NCI-H1105 (cell line): ENCODE measurements around the gene GSE1.

ENCODE experiments used
- DNase-seq: peaks from one replicate; lab custom pipeline; 2025; lab: John Stamatoyannopoulos, UW

Gene GSE1

DNA sequence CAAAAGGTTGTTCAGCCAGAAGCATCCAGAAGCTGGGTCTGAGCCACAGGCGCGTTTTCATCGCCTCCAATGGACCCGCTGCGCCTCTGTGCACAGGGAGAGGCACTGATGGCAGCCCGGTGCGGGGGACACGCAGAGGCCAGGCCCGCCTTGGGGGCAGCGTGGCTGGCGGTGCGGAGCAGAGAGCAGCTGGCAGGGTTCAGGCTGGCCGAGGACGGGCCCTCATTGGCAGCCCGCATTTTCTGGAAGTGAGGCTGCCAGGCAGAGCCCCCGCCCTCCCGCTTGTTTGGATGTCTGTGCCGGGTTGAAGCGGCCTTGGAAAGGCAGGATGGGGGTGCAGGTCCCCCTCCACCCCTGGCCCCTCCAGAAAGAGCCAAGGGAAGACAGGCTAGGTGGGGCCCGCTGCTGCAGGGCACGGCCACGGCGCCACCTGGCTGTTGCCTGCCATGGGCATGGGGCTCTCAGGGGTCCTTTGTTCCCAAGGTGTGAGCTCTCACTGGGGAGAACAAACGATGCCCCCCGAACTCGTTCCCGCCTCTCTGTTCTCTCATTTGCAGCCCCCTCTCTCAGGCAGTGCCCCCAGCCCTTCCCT lies 18.8 kb downstream of the GSE1 start:
- DNase-seq: no peak

DNA sequence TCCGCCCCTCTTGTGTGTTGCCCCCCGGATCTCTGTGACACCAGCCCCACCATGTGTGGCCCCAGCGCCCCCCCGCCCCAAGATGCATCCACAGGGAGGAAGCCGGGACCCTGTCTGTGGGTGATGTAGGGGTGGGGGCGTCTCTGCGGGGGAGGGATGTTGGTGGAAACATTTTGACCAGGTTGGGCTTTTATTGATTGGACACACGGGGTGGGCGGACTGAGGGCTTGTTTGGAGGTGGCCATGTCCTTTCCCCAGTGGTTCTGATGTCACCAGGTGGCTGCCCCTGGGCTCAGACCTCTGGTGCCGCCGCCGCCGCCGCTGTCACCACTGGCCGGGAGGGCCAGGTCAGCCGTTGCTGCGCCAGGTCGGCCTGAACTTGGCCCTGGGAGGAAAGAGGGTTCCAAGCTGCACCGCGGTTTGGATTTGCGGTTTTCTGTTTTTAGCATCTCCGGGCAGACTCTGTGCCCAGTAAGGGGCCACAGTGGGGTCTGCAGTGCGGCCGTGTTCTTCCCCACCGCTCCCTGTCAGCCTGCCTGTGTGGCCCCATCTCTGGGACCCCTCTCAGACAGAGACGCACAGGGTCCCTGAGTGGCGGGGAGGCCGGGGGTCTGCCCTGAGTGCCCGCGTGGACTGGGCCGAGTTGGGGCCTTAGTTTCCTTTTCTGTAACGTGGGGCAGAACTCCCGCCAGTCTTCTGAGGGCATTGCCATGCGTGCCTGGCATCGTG lies 19.8 kb downstream of the GSE1 start:
- no peak for DNase-seq

DNA sequence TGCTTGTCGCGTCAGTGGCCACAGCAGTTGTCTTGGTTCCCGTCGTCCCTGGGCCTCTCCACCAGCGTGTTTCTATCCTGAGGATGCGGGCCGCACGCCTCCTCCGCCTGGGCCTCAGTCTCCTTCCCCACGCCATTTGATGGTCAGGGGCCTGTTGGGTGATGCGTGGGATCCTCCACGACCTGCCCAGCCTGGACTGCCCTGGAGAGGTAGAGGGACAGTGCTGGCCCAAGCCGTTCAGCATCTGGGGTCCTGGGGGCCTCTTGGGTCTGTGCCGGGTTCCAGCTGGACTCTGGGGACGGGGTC lies 20.3 kb downstream of the GSE1 start:
- DNase-seq: no peak

DNA sequence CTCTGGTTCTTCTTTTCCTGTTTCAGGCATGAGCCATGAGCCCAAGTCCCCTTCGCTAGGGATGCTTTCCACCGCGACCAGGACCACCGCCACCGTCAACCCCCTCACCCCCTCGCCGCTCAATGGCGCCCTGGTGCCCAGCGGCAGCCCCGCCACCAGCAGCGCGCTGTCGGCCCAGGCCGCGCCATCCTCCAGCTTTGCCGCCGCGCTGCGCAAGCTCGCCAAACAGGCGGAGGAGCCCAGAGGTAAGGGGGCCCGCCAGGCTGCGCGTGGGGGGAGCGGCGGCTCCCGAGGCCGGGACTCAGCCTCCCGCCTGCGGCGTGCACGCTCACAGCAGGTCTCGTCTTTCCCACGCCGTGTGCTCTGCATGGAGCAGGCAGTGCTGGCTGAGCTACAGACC lies 20.8 kb downstream of the GSE1 start:
- no peak for DNase-seq

DNA sequence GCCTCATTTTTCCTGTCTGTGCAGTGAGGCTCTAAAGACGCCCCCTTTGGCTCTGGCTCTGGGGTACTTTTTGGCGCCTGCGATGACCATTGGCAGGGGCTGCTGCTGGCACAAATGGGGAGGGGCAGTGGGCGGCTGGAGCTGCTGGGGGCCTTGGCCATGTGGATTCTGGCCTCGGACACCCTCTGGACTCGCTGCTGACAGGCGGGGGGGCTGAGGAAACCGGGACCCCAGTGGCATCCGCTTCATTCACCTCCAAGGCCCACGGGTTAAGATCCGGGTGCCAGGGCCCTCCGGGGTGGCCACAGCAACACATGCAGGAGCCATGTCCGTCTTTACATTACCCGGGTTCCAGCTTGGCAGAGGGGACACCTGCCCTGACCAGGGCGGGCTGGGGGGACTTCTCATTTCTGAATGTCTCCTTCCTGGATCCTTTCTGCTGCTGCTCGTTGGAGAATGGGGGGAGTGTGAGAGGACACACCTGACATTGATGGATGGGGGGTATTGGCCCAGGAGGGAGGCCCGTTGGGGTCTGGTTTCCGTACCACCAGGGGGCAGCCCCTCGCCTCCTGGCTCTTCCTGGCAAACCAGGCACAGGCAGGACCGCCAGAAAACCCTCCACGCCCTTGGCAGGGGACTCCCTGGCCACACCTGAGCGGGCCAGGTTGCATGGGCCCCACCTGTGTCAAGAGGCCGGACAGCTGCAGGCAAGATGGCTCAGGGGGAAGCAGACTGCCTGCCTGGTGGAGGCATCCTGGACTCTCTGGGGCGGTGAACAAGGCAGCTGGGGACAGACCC lies 21.8 kb downstream of the GSE1 start:
- DNase-seq: no peak

DNA sequence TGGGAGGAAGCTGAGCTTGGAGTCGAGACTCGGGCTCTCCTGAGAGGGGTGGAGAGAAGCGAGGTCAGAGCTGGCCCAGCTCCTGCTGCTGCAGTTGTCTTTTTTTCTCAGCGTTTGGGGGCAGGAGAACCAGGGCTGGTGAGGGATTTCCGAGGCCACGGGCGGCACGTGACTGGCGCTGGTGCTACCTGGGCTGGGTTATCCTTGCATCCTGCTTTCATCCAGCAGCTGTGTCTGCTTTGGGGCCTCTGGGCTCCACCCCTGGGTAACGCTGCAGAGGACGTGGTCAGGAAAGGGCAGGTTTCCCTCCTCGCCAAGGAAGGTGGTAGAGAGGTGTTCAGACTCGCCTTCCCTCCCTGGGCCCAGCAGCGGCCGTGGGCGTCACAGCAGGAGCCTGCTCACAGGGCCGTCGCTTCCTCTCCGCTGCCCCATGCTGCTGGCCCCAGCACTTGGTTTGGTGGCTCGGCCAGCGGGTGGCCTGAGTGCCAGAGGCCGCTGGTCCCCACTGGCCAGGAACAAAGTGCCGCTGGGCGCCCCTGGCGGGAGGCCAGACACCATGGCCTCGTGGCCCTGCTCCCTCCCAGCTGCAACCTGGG lies 22.5 kb downstream of the GSE1 start:
- no peak for DNase-seq

DNA sequence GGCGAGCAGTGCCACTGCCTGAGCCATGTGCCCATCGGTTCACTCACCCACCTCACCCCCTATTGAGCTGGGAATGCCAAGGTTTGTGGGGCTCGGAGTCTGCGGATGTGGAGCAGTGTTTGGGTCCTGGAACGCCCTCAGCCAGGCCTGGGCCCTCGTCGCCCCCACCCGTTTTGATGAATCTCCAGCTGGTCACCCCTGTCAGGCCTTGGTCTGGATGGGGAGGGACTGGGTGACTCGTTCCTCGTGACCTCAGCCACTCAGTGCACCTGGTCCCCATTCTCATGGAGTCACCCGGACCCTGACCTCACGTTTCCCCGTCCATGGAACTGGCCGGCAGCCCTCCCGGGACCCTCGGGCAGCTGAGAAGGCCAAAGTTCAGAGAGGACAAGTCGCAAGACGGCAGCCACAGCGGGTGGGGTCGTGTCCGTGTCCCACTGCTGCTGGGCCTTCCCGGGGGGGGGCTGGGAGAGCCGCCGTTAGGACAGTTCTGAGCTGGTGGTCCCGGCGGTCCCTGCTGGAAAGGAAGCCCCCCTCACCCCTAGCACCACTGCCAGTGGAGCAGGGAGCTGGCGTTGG lies 23.2 kb downstream of the GSE1 start:
- DNase-seq: no peak

DNA sequence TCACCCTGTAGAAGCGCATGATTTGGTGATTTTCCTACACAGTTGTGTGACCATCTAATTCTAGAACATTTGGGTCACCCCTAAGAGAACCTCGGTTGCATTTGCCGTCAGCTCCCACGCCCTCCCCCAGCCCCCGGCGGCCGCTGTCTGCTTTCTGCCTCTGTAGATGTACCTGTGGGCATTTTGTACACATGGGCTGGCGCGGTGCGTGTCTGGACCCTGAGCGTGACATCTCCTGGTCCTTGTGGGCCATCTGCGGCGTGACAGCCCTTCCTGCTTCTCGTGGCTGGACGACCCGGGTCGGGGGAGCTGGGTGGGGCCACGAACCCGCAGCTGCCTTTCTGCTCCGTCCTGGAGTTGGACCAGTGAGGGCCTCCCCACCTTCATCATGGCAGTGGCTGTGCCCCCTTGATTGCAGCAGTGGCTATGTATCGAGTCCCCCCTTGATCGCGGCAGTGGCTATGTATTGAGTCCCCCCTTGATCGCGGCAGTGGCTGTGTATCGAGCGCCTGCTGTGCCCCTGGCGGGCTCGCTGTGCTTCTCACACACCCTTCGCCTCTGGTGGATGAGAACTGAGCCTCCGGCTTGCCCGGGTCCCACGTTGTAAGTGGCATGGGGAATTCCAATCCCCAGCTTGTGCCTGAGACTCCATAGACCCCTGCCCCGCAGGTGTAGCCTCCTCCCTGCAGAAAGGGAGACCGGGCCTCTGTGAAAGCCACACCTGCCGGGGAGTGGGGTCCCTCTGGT lies 24.1 kb downstream of the GSE1 start:
- no peak for DNase-seq

DNA sequence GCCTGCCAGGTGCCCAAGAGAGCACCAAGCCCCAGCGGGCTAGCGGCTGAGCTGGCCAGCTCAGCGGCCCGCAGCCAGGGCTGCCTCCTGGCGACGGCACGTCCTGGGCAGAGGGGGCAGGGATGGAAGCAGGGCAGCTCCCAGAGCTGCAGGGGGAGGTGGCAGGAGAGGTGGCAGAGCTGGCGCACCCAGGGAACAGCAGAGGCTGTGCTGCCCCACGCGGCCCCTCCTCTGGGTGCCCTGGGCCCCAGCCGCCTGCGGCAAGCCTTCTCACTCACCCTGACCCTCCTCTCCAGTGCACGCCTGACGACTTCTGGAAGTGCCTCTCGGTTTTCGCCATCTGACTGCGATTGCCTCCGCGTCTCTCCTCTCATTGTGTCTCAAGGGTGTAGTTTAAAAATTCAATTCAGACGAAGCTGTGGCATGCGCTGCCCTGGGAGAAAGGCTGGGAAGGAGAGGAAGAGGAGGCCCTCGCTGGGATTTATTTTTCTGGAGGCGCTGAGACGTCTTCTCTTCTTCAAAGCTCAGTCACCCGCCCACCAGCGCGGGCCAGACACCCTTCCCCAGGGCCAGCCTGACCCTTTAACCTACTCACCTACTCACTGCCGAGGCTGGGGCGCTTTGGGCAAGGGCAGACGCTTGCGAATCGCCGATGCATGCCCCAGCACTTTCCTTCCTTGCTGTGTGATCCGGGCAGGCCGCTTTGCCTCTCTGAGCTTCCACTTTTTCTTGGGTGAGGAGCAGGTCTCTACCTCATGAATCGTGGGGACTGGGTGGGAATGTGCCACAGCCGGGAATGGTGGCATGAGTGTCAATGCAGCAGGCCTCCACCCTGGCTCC lies 24.9 kb downstream of the GSE1 start:
- DNase-seq: no peak

DNA sequence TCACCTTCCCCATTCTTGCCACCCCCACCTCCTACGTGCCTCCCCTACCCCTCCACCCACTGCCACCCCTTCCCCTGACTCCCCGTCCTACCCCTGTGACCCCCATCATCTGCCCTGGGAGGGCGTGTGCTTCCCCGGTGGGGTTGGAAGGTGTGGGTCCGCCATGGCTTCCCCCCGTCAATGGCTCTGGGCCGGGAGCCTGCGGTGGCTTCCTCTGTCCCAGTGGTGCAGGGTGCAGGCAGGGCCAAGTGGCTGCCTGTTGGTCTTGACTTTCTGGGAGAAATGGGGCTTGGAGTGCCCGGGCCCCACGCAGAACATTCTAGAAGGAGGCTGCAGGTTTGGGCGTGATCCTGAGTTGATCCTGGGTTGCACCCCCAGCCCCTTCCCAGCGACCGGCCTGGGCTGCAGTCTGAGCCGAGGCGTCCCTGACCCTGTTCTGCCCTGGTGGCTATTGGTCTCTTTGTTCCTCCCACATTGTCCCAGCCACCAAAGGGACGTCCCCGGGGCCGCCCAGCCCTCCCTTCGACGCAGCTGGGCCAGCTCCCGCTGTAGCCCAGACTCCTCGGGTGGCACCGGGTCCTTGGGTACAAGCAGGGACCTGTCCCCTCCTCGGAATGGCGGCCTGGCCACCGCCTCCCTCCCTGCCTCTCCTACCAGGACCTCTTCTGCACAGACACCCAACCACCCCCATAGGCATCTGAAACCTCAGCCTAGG lies 25.7 kb downstream of the GSE1 start:
- DNase-seq: no peak

DNA sequence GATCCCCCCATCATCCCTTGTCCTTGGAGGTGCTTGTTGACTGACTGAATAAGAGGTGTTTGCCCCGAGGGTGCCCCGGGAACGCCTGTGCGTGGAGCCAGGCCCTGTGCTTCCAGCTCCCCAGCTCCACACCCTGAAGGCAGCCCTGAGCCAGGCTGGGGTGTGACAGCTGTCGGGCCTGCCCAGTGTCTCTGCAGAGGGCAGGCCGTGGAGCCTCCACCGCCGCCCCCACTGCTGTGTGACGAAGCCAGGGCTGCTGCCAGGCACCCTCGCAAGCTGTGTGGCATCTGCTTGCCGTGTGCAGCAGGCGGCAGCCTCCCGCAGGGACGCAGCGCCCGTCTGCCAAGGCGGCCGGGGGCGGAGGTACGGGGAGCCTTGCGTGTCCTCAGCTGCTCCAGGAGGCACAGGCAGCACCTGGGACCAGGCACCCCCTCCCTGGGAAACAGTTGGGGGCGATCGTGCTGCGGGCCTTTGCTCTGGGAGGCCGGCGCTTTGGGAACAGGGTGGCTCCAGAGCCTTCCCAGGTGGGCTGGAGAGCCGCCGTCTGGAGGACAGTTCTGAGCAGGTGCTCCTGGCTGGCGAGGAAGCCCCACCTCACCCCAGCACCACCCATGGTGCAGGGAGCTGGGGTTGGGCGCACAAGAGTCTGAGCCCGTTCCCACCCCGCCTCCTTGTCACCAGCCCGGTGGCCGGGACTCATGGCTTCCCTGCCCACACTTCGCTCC lies 26.6 kb downstream of the GSE1 start:
- DNase-seq: no peak

DNA sequence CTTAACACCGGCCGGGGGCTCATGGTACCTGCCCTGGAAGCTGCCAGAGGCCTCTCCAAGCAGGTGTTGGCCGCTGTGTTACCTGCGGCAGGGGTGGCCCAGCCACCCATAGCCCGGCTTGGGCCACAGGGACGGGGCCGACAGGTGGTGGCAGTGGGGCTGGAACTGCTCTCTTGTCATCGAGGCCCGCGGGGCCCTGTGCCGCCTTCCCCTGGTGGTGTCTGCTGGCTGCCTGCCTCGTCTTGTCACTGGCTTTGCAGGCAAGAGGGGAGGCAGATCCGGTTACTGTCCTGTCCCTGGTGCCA lies 27.1 kb downstream of the GSE1 start:
- no peak for DNase-seq

DNA sequence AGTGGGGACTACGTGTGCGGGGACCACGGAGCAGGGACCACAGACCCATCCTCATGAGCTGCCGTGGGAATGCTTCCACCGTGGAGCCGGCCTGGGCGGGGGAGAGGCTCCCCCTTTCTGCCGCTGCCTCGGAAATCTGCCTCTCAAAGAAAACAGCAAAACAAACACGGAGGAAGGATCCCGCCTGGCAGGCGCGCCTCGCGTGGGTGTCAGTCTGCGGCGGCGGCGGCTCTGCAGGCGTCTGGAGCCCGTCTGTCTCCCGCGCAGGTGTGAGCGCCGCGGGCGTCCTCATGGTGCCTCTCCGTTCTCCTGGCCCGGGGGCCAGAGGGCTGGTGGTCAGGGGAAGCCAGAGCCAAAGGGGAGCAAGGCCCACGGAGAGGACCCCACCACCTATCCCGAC lies 27.5 kb downstream of the GSE1 start:
- no peak for DNase-seq

DNA sequence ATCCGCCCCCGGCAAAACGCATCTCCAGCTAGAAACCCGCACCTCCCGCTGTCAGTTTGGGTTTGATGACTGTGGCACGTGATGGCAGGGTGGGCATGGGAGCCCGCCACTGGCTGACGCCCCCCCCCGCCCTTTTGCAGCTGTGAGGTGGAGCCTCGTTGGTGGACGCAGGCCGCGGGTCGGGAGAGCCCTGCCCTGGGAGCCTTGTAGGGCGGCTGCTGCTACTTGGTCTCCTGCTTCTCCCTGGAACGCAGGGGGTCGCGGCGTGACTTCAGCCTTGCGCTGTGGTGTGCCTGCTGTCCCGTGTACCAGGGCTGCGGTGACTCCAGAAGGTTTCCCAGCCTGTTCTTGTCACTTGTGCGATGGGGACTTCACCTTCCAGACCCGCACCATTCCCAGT lies 28.2 kb downstream of the GSE1 start:
- no peak for DNase-seq

DNA sequence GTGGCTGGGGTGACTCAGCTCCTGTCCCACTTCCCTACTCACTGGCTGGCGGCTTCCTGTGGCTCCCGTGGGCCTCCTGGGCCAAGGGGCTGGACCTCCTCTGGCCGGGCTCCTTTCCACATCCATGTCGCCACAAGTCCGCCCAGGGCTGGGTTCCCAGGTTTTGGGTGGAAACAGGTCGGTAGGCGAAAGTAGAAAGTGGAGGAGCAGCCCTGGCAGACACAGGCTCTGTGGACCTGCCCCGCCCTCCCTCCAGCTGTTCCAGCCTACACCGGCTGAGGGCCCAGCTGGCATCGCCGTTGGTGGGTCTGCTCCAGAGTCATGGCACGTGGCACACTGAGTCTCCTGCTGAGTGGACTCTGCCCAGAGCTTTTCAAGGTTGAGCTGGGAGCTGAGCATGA lies 28.7 kb downstream of the GSE1 start:
- no peak for DNase-seq

DNA sequence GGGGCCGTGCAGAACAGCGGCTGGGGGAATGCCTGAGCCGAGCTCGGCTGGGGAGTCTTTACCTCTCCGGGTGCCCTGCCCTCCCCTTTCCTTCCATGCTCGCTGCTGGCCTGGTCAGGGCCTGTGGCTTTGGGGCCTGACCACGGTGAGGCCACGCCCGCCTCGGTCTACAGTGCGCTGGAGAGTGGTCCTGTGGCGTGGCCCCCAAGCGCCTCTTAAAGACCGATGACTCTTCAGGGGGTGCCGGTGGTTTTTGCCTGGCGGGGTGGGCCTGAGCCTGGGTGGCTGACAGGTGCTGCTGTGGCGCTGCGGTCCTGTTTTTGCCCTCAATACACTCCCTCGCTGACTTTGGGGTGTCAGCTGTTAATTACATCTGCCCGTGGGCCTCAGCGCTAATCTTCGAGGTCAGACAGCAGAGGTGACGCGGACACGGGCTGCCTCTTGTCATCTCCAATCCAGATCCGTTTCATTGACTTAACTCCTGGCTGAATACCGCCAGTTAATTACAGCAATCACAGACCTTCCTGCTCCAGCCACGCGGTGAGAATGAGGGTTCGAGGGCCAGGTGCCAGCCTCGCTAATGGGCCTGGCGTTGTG lies 29.7 kb downstream of the GSE1 start:
- DNase-seq: peak; percentile 63

DNA sequence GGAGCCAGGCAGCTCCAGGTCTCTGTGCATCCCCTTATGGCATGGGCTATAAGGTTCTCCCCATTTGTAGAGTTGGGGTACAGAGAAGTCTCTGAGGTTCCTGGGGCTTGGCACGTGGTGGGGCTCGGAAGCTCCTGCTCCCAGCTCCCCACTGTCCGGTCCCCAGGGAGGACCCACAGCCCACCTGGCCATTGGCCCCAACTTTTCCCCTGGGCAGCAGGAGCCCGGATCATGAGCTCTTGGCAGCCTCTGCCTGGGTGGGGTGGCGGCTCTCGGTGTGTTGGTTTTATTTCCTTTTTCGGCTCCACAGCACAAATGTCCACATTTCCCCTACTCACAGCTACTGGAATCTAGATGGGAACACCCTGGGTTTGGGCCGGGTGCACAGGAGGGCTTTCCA lies 30.5 kb downstream of the GSE1 start:
- DNase-seq: no peak

DNA sequence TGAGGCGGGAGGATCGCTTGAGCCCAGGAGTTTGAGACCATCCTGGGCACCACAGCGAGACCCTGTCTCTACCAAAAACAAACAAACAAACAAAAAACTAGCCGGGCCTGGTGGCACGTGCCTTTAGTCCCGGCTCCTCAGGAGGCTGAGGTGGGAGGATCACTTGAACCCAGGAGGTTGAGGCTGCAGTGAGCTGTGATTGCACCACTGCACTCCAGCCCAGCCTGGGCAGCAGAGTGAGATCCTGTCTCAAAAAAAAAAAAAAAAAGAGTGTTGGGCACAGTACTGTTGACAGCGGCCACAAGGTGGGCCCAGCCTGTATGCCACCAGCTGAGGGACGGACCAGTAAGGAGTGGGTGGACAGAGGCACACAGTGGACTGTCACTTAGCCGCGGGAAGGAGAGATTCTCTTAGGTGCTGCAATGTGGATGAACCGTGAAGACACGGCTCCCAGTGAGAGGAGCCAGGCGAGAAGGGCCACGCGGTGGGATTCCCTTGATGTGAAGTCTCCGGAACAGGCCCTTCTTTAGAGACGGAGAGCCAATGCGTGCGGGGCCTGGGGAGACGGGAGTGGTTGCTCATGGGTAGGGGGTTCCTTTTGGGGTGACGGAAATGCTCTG lies 31.1 kb downstream of the GSE1 start:
- no peak for DNase-seq

DNA sequence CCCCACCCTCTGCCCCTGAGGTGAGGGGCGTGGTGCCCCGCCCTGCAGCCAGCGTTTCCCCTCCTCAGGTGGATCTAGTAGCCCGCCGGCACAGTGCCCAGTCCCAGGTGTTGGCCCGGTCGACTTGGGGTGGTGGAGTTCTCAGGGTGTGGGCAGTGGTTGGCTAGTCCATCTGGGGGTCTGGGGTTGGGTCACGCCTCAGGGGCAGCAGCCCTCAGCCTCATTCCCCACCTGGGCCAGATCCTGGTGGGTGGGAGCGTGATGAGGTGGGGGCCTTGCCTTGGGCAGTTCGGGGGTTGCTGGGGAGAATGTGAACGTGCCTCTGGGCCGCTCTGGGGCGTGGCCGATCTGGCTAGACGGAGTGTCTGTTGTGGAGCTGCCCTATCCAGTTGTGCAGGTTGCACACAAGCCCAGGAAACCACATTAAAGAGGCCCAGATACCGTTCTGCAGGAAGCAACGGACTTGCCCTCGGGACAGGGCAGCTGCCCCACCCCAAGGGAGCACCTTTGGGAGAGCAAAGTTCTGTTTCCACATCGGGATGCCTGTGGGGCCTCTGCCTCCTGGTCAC lies 32.0 kb downstream of the GSE1 start:
- DNase-seq: no peak
